ENCODE results near the gene POC1B. TPM values are rescaled to one million over a fixed set of nuclear protein-coding genes. Genes with fewer than 3 reads are reported as not detected.

POC1B gene
- polyA plus RNA-seq, 1 donor (not counting 4 experiments of a cell fraction or from before 2014, with no cell fraction given): 16.4 TPM

DNA sequence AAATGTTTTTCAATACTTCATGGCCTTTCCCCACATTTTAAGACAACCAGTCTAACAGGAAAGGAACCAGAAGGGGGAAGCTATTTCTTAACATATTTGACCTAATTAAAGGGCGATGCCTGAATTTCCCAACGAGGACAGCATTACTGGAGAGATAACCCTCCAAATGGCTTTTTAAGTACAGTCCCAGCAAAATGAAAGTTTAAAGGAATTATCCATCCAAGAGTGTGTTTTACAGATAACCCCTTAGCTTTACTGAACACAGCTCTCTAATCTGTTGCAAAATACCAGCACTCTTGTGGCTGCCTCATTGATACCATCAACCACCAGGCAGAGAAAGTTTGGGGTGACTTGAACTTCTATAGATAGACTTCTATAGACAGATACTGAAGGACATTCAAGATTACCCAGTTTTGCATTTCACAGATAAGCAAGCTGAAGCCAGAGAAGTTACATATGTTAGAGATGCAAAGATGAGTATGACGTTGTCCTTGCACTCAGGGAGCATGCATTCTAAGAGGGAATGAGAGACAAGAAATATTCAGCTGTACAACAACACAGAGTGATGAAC is 132.2 kb downstream of the POC1B start:
- no peaks in the 10 kb centered on the region for H3K4me1 ChIP-seq (ENCODE audit: control insufficient read depth, extremely low read depth, insufficient read depth, low read length)
- TF ChIP-seq EZH2 (IDR thresholded peaks at IDR 0.05; ENCODE audit: low read length): no peak
- TF ChIP-seq, protein P1, sequence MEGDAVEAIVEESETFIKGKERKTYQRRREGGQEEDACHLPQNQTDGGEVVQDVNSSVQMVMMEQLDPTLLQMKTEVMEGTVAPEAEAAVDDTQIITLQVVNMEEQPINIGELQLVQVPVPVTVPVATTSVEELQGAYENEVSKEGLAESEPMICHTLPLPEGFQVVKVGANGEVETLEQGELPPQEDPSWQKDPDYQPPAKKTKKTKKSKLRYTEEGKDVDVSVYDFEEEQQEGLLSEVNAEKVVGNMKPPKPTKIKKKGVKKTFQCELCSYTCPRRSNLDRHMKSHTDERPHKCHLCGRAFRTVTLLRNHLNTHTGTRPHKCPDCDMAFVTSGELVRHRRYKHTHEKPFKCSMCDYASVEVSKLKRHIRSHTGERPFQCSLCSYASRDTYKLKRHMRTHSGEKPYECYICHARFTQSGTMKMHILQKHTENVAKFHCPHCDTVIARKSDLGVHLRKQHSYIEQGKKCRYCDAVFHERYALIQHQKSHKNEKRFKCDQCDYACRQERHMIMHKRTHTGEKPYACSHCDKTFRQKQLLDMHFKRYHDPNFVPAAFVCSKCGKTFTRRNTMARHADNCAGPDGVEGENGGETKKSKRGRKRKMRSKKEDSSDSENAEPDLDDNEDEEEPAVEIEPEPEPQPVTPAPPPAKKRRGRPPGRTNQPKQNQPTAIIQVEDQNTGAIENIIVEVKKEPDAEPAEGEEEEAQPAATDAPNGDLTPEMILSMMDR (optimal IDR thresholded peaks at IDR 0.05 in 1 of 3, IDR thresholded peaks at IDR 0.05 in 1 of 3, conservative IDR thresholded peaks at IDR 0.05 in 1 of 3; ENCODE audit: extremely low read depth in 1 of 3, insufficient read depth in 2 of 3, low read length in 3 of 3): no peak
- no peaks in the 10 kb centered on the region for H3K9me3 ChIP-seq (ENCODE audit: control insufficient read depth, low read depth, low read length)
- no peaks in the 10 kb centered on the region for H3K36me3 ChIP-seq (ENCODE audit: control insufficient read depth in 2 of 2, extremely low read depth in 1 of 2, insufficient read depth in 2 of 2, low read length in 2 of 2)
- H3K9ac ChIP-seq (ENCODE audit: control insufficient read depth, extremely low read depth, insufficient read depth, low read length): no peak overlapping the region
- no peak overlapping the region for H3K4me3 ChIP-seq (ENCODE audit: control insufficient read depth in 2 of 3, extremely low read depth in 1 of 3, insufficient read depth in 2 of 3, low read depth in 1 of 3, low read length in 3 of 3)
- no peak overlapping the region for H3K4me2 ChIP-seq (ENCODE audit: control insufficient read depth, extremely low read depth, insufficient read depth, low read depth, low read length)
- H3K27ac ChIP-seq (ENCODE audit: control insufficient read depth, insufficient read depth, low read length): no peak overlapping the region
- no peaks in the 10 kb centered on the region for H4K20me1 ChIP-seq (ENCODE audit: control insufficient read depth, extremely low read depth, insufficient read depth, low read length)
- H3K79me2 ChIP-seq (ENCODE audit: control insufficient read depth, insufficient read depth, low read length): no peaks in the 10 kb centered on the region
- H2AFZ ChIP-seq (ENCODE audit: control insufficient read depth, low read length): no peak overlapping the region
- H3K27me3 ChIP-seq (ENCODE audit: control insufficient read depth, extremely low read depth, insufficient read depth, low read length): no peaks in the 10 kb centered on the region
- DNase-seq (ENCODE audit: low read depth, low spot score): no peak
- FAIRE-seq: no peak
- no peaks in the 10 kb centered on the region for H3K9me1 ChIP-seq (ENCODE audit: control insufficient read depth, extremely low read depth, insufficient read depth, low read length)
- dilution Hi-C loops (cut with MboI; ENCODE audit: extremely low pct_ligation_motif_present, low sequenced_read_pairs): no loop called here

GRCh38 chr12:89392391-89392790 is 133.5 kb downstream of the POC1B start:
- Histone ChIP-seq H3K79me2 (ENCODE audit: control insufficient read depth, insufficient read depth, low read length) (no peaks in the 10 kb centered on the region), H4K20me1 (ENCODE audit: control insufficient read depth, extremely low read depth, insufficient read depth, low read length) (no peaks in the 10 kb centered on the region), H2AFZ (ENCODE audit: control insufficient read depth, low read length) (no peak overlapping the region), H3K27ac (ENCODE audit: control insufficient read depth, insufficient read depth, low read length) (no peak overlapping the region), H3K9ac (ENCODE audit: control insufficient read depth, extremely low read depth, insufficient read depth, low read length) (no peak overlapping the region), H3K9me1 (ENCODE audit: control insufficient read depth, extremely low read depth, insufficient read depth, low read length) (no peaks in the 10 kb centered on the region), H3K9me3 (ENCODE audit: control insufficient read depth, low read depth, low read length) (no peaks in the 10 kb centered on the region), H3K27me3 (ENCODE audit: control insufficient read depth, extremely low read depth, insufficient read depth, low read length) (no peaks in the 10 kb centered on the region), H3K4me2 (ENCODE audit: control insufficient read depth, extremely low read depth, insufficient read depth, low read depth, low read length) (no peak overlapping the region), H3K4me3 (ENCODE audit: control insufficient read depth in 2 of 3, extremely low read depth in 1 of 3, insufficient read depth in 2 of 3, low read depth in 1 of 3, low read length in 3 of 3) (no peak overlapping the region), H3K36me3 (ENCODE audit: control insufficient read depth in 2 of 2, extremely low read depth in 1 of 2, insufficient read depth in 2 of 2, low read length in 2 of 2) (no peaks in the 10 kb centered on the region), H3K4me1 (ENCODE audit: control insufficient read depth, extremely low read depth, insufficient read depth, low read length) (no peaks in the 10 kb centered on the region)
- no peak for TF ChIP-seq EZH2 (IDR thresholded peaks at IDR 0.05; ENCODE audit: low read length)
- TF ChIP-seq, protein P1 (optimal IDR thresholded peaks at IDR 0.05 in 1 of 3, IDR thresholded peaks at IDR 0.05 in 1 of 3, conservative IDR thresholded peaks at IDR 0.05 in 1 of 3; ENCODE audit: extremely low read depth in 1 of 3, insufficient read depth in 2 of 3, low read length in 3 of 3): no peak
- dilution Hi-C loops (cut with MboI; ENCODE audit: extremely low pct_ligation_motif_present, low sequenced_read_pairs): no loop called here
- no peak for FAIRE-seq
- no peak for DNase-seq (ENCODE audit: low read depth, low spot score)

Data from keratinocyte (primary cell).